ENCODE measurements around the gene SLC26A4.
A peak's percentile ranks its signal among the peaks of the same experiment; 100 is the strongest.

GRCh38 chr7:107743567-107744344 lies 83.1 kb downstream of the SLC26A4 start, which contains the start of gene CBLL1:
- peak; percentile 94 for TF ChIP-seq GATA2 (IDR thresholded peaks at IDR 0.05; ENCODE audit: low read depth, low read length)
- no peak for TF ChIP-seq GATA3 (IDR thresholded peaks at IDR 0.05; ENCODE audit: low read depth, low read length)

Data from SH-SY5Y (cell line).